Measurements from ENCODE around the gene AKAP8L.

Gene AKAP8L

GRCh38 chr19:15418579-15419412 is at the start of gene AKAP8L:
Gene AKAP8L (minus strand): TSS chr19:15418988. CDS start chr19:15418923, 65 bp downstream.
- DNase-seq = peak; percentile 98 to 99

- no peak for DNase-seq
These were observed 49.0 kb upstream of the AKAP8L start for GRCh38 chr19:15467734-15468214.

GRCh38 chr19:15466851-15467733 is 48.3 kb upstream of the AKAP8L start:
- peak; percentile 58 to 71 for DNase-seq

- peak; percentile 76 to 80 for DNase-seq
These were observed 45.9 kb upstream of the AKAP8L start, which contains the start of gene RASAL3 for GRCh38 chr19:15464394-15465385. Gene RASAL3 (minus strand): TSS chr19:15464544. CDS start chr19:15464358, 186 bp downstream.

- peak; percentile 83 to 85 for DNase-seq
These were observed 45.1 kb upstream of the AKAP8L start for GRCh38 chr19:15463861-15464371.

- no peak for DNase-seq
These were observed 42.9 kb upstream of the AKAP8L start for GRCh38 chr19:15461694-15462093.

GRCh38 chr19:15457701-15458484 is 39.1 kb upstream of the AKAP8L start:
- DNase-seq = no peak

- peak in 1 of 2 experiments; percentile 48 for DNase-seq
These were observed 38.3 kb upstream of the AKAP8L start for GRCh38 chr19:15456871-15457700.

GRCh38 chr19:15456441-15456840 is 37.7 kb upstream of the AKAP8L start:
- DNase-seq = no peak

- no peak for DNase-seq
These were observed 37.2 kb upstream of the AKAP8L start for GRCh38 chr19:15455996-15456395.

GRCh38 chr19:15453906-15454860 is 35.4 kb upstream of the AKAP8L start:
- DNase-seq = no peak

- DNase-seq = no peak
These were observed 34.3 kb upstream of the AKAP8L start for GRCh38 chr19:15453091-15453578.

GRCh38 chr19:15452111-15453047 is 33.6 kb upstream of the AKAP8L start:
- peak; percentile 55 for DNase-seq

GRCh38 chr19:15450528-15450890 is 31.7 kb upstream of the AKAP8L start:
- DNase-seq = no peak

- DNase-seq = peak; percentile 89 to 90
These were observed 31.1 kb upstream of the AKAP8L start, which contains the start of gene WIZ for GRCh38 chr19:15449620-15450527. Gene WIZ (minus strand): TSS chr19:15449956. CDS start chr19:15448307, 1,649 bp downstream.

Data from activated T-cell treated with anti-CD3 and anti-CD28 coated beads, Interleukin-2, amount 50 U/mL, for 48 hours (primary cell).